Ishikawa (cell line): ENCODE data around the gene SPATC1L.

Source experiments
- TAF1 ChIP-seq: IDR thresholded peaks from 2 replicates; pipeline ENCODE4 v1.6.1; 2012; ENCODE audit warnings: low read depth, mild to moderate bottlenecking
- TCF12 ChIP-seq: IDR thresholded peaks from 2 replicates; pipeline ENCODE4 v1.6.1; 2012; ENCODE audit warnings: low read depth
- TEAD4 ChIP-seq: IDR thresholded peaks from 2 replicates; pipeline ENCODE4 v1.6.1; 2012
- YY1 ChIP-seq: IDR thresholded peaks from 2 replicates; pipeline ENCODE4 v1.6.1; 2012; ENCODE audit warnings: low read depth
- TF ChIP-seq, protein P1 (sequence below): IDR thresholded peaks from 2 replicates; pipeline ENCODE4 v1.6.1; 2012

GRCh38 chr21:46145159-46145839 is 39.0 kb downstream of the SPATC1L start:
- no peak for TF ChIP-seq TAF1
- TF ChIP-seq, protein P1, sequence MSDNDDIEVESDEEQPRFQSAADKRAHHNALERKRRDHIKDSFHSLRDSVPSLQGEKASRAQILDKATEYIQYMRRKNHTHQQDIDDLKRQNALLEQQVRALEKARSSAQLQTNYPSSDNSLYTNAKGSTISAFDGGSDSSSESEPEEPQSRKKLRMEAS, result no peak
- TF ChIP-seq TCF12, result no peak
- TF ChIP-seq YY1, result no peak
- TF ChIP-seq TEAD4, result no peak
